Measurements from ENCODE around the gene KLC3. TPM values are rescaled to one million over a fixed set of nuclear protein-coding genes. Genes with fewer than 3 reads are reported as not detected.

Gene KLC3
- total and polyA plus RNA-seq, 2 of the 8 experiments (the other 6 are each of a cell fraction or from before 2014, with no cell fraction given): 1.3 to 2.8 TPM

DNA sequence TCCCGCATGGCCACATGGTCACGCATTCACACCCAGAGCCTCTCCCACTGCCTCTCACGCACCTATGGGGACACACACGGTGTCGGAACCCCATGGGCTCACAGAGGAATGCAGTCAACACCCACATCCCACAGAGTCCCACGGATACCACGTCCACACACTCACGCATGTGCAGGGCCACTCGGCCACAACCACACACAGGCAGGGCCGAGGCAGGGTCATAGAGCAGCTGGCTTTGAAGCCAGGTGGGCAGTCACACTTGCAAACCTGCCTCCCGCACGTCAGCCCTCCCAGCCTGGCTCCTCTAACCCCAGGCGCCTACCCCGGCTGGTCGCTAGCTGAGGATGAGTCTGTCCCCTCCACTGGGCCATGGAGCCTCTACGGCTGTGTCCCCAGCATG is 21.7 kb downstream of the KLC3 start (continued):
- TF ChIP-seq TBP (IDR thresholded peaks at IDR 0.05; ENCODE audit: low read depth, low read length) (no peak), JUN (IDR thresholded peaks at IDR 0.05; ENCODE audit: low read depth, low read length) (no peak), ZNF274 (IDR thresholded peaks at IDR 0.05; ENCODE audit: borderline replicate concordance, extremely low read depth, low read length) (no peak), CHD1 (IDR thresholded peaks at IDR 0.05; ENCODE audit: low read depth, low read length) (no peak), RNF2 (IDR thresholded peaks at IDR 0.05; ENCODE audit: borderline replicate concordance, low read depth, low read length, missing control alignments, poor library complexity, severe bottlenecking) (no peak), KDM1A (IDR thresholded peaks at IDR 0.05; ENCODE audit: borderline replicate concordance, low read length) (no peak)
- TF ChIP-seq, protein P1, sequence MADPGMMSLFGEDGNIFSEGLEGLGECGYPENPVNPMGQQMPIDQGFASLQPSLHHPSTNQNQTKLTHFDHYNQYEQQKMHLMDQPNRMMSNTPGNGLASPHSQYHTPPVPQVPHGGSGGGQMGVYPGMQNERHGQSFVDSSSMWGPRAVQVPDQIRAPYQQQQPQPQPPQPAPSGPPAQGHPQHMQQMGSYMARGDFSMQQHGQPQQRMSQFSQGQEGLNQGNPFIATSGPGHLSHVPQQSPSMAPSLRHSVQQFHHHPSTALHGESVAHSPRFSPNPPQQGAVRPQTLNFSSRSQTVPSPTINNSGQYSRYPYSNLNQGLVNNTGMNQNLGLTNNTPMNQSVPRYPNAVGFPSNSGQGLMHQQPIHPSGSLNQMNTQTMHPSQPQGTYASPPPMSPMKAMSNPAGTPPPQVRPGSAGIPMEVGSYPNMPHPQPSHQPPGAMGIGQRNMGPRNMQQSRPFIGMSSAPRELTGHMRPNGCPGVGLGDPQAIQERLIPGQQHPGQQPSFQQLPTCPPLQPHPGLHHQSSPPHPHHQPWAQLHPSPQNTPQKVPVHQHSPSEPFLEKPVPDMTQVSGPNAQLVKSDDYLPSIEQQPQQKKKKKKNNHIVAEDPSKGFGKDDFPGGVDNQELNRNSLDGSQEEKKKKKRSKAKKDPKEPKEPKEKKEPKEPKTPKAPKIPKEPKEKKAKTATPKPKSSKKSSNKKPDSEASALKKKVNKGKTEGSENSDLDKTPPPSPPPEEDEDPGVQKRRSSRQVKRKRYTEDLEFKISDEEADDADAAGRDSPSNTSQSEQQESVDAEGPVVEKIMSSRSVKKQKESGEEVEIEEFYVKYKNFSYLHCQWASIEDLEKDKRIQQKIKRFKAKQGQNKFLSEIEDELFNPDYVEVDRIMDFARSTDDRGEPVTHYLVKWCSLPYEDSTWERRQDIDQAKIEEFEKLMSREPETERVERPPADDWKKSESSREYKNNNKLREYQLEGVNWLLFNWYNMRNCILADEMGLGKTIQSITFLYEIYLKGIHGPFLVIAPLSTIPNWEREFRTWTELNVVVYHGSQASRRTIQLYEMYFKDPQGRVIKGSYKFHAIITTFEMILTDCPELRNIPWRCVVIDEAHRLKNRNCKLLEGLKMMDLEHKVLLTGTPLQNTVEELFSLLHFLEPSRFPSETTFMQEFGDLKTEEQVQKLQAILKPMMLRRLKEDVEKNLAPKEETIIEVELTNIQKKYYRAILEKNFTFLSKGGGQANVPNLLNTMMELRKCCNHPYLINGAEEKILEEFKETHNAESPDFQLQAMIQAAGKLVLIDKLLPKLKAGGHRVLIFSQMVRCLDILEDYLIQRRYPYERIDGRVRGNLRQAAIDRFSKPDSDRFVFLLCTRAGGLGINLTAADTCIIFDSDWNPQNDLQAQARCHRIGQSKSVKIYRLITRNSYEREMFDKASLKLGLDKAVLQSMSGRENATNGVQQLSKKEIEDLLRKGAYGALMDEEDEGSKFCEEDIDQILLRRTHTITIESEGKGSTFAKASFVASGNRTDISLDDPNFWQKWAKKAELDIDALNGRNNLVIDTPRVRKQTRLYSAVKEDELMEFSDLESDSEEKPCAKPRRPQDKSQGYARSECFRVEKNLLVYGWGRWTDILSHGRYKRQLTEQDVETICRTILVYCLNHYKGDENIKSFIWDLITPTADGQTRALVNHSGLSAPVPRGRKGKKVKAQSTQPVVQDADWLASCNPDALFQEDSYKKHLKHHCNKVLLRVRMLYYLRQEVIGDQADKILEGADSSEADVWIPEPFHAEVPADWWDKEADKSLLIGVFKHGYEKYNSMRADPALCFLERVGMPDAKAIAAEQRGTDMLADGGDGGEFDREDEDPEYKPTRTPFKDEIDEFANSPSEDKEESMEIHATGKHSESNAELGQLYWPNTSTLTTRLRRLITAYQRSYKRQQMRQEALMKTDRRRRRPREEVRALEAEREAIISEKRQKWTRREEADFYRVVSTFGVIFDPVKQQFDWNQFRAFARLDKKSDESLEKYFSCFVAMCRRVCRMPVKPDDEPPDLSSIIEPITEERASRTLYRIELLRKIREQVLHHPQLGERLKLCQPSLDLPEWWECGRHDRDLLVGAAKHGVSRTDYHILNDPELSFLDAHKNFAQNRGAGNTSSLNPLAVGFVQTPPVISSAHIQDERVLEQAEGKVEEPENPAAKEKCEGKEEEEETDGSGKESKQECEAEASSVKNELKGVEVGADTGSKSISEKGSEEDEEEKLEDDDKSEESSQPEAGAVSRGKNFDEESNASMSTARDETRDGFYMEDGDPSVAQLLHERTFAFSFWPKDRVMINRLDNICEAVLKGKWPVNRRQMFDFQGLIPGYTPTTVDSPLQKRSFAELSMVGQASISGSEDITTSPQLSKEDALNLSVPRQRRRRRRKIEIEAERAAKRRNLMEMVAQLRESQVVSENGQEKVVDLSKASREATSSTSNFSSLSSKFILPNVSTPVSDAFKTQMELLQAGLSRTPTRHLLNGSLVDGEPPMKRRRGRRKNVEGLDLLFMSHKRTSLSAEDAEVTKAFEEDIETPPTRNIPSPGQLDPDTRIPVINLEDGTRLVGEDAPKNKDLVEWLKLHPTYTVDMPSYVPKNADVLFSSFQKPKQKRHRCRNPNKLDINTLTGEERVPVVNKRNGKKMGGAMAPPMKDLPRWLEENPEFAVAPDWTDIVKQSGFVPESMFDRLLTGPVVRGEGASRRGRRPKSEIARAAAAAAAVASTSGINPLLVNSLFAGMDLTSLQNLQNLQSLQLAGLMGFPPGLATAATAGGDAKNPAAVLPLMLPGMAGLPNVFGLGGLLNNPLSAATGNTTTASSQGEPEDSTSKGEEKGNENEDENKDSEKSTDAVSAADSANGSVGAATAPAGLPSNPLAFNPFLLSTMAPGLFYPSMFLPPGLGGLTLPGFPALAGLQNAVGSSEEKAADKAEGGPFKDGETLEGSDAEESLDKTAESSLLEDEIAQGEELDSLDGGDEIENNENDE (IDR thresholded peaks at IDR 0.05; ENCODE audit: insufficient replicate concordance, low read length): no peak

Data from H1 (cell line).